Pancreas (tissue), 10 donors: ENCODE measurements around the gene CHFR. TPM values are rescaled to one million over a fixed set of nuclear protein-coding genes. Genes with fewer than 3 reads are reported as not detected.
"Not testable (repeated sequence)": the region's sequence is repeated elsewhere in the genome, so short reads cannot be mapped to it uniquely, and the experiment has no call there.

Experiments
- ATAC-seq, 4 donors: fragments of 200-7000 bp; cut with Tn5 transposase; one replicate each; pipeline versions ENCODE4 v1.8.0 to v1.9.1; 2020; ENCODE audit warnings: mild to moderate bottlenecking in 4 of 4, moderate library complexity in 4 of 4
- DNase-seq, 6 donors: peaks; one replicate each; pipeline ENCODE4 v3.0.0-alpha.2; 2020
- FAIRE-seq: peaks from 2 replicates; lab custom pipeline; 2012; peaks lifted over from hg19 to GRCh38; lab: Jason Lieb, UNC
- H3K27ac ChIP-seq, 4 donors: fragments of 200-600 bp; sonication (generic); 1 replicate in 3 of 4; 2 replicates in 1 of 4; pipeline versions ENCODE4 v1.5.0 to v1.8.0; 2020
- H3K27me3 ChIP-seq, 4 donors: fragments of 200-600 bp; one replicate each; pipeline ENCODE4 v1.8.0; 2021
- H3K36me3 ChIP-seq, 3 donors: fragments of 200-600 bp; sonication (generic) in 1 of 3; one replicate each; pipeline versions ENCODE4 v1.5.0 to v1.8.0; 2020 to 2021
- H3K4me1 ChIP-seq, 3 donors: fragments of 200-600 bp; one replicate each; pipeline ENCODE4 v1.8.0; 2021
- H3K4me3 ChIP-seq, 4 donors: fragments of 200-600 bp; sonication (generic) in 2 of 4; one replicate each; pipeline versions ENCODE4 v1.5.0 to v1.8.0; 2020 to 2021
- H3K9me3 ChIP-seq, 4 donors: fragments of 200-600 bp; one replicate each; pipeline ENCODE4 v1.8.0; 2021
- WGBS, 2 donors: extraction: QIAGEN DNeasy Blood & Tissue Kit; methylation state at CpG; one replicate each; pipeline ENCODE4 v1.1.7; 2013; 5-methylcytosine and 5-hydroxymethylcytosine counted together
- intact Hi-C, 3 donors: fragments of 100-400 bp; cut with DNase I; formaldehyde crosslinking; loops; one replicate each; pipeline versions ENCODE4 v1.11.1 to v1.14.2; 2022
- polyA plus RNA-seq, 2 donors: library from polyadenylated mRNA; stranded (reverse); fragments of 200-250 nt; gene quantifications; one replicate each; pipeline ENCODE4 v1.2.3, GENCODE V29; 2013
- total RNA-seq, 6 donors: library from RNA; stranded (reverse); fragmentation: NEBNext Ultra II Directional in 4 of 6; extraction: Animal tissue kit (Norgen Biotek cat#: 25700) in 4 of 6; gene quantifications; one replicate each; pipeline versions ENCODE4 v1.2.1 to v1.2.4, GENCODE V29; 2021 to 2023
- TF ChIP-seq, protein P1 (sequence below), 4 donors: fragments of 200-600 bp; sonication (generic) in 3 of 4; IDR thresholded peaks; one replicate each; pipeline versions ENCODE4 v1.5.0 to v1.8.0; 2021; ENCODE audit warnings: antibody characterized with exemption in 4 of 4
- donor health status: healthy with polysubstance abuse.
- donor health status: DM: no; HTN: no; CAD: no; lungs with moderate emphysema.
- donor health status: DM: no; HTN: no; CAD: no.
- donor health status: control.
- donor health status: control.
- donor health status: Bipolar disorder and iron deficiency.
- donor health status: DM: yes; HTN: yes; CAD: no.
- donor health status: DM: no; HTN: no; CAD: no.
- donor health status: DM: no; HTN: no; CAD: no.
- donor health status: DM: yes; HTN: yes; CAD: no.

CHFR gene
- total and polyA plus RNA-seq, 8 donors, result 14.9 to 32.3 (median 16.1) TPM

DNA sequence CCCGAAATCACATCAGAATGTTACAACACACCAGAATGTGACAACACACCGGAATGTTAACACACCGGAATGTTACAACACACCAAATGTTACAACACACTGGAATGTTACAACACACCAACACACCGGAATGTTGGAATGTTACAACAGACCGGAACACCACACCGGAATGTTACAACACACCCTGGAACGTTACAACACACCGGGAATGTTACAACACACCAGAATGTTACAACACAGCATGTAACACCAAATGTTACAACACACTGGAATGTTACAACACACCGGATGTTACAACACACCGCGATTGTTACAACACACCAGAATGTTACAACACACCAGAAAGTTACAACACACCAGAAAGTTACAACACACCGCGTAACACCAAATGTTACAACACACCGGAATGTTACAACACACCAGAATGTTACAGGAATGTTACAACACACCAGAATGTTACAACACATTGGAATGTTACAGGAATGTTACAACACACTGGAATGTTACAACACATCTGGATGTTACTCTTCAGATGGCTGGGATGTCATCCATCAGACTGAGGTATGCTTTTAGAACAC is 21.1 kb downstream of the CHFR start:
- FAIRE-seq (no peak), DNase-seq (no peak), ATAC-seq (no peak)
- Histone ChIP-seq H3K36me3 (peaks cover 0 to 17% (median 4%) of the 10 kb centered on the region in 3 donors), H3K27me3 (no peaks in the 10 kb centered on the region), H3K27ac (no peak overlapping the region), H3K4me1 (no peaks in the 10 kb centered on the region), H3K9me3 (no peaks in the 10 kb centered on the region), H3K4me3 (no peak overlapping the region)
- WGBS, 2 donors, result 94 to 95% methylated on average over 14 of the region's 14 CpGs
- TF ChIP-seq, protein P1, sequence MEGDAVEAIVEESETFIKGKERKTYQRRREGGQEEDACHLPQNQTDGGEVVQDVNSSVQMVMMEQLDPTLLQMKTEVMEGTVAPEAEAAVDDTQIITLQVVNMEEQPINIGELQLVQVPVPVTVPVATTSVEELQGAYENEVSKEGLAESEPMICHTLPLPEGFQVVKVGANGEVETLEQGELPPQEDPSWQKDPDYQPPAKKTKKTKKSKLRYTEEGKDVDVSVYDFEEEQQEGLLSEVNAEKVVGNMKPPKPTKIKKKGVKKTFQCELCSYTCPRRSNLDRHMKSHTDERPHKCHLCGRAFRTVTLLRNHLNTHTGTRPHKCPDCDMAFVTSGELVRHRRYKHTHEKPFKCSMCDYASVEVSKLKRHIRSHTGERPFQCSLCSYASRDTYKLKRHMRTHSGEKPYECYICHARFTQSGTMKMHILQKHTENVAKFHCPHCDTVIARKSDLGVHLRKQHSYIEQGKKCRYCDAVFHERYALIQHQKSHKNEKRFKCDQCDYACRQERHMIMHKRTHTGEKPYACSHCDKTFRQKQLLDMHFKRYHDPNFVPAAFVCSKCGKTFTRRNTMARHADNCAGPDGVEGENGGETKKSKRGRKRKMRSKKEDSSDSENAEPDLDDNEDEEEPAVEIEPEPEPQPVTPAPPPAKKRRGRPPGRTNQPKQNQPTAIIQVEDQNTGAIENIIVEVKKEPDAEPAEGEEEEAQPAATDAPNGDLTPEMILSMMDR (IDR thresholded peaks at IDR 0.05), result no peak
- intact Hi-C loops, result no loop called here

DNA sequence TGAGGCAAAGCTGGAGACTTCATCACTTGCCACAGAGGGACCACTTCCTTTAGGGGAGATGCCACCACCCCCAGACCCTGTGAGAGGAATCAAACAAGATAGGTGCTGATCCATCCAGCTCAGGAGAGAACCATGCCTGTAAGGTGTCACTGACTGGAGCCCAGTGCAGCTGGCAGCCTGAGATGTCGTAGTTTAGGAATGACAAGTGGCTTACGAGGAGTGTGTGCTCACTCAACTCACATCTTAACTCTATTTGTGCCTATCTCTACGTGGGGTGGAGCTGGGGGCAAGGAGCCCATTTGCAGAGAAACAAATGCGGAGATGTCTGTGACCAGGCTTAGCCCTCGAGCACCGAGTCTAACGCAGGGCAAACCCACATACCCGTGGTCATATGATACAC is 25.8 kb downstream of the CHFR start:
- ATAC-seq (no peak), FAIRE-seq (no peak), DNase-seq (no peak)
- TF ChIP-seq, protein P1 (IDR thresholded peaks at IDR 0.05), result no peak
- H3K4me3 ChIP-seq, result no peak overlapping the region
- H3K36me3 ChIP-seq, result peaks cover 1 to 39% (median 3%) of the 10 kb centered on the region in 3 donors
- H3K9me3 ChIP-seq, result no peaks in the 10 kb centered on the region
- H3K27ac ChIP-seq, result no peak overlapping the region
- WGBS, 2 donors, result 95% methylated on average over 8 of the region's 8 CpGs
- intact Hi-C loops, result no loop called here
- no peaks in the 10 kb centered on the region for H3K4me1 ChIP-seq
- H3K27me3 ChIP-seq, result no peaks in the 10 kb centered on the region

DNA sequence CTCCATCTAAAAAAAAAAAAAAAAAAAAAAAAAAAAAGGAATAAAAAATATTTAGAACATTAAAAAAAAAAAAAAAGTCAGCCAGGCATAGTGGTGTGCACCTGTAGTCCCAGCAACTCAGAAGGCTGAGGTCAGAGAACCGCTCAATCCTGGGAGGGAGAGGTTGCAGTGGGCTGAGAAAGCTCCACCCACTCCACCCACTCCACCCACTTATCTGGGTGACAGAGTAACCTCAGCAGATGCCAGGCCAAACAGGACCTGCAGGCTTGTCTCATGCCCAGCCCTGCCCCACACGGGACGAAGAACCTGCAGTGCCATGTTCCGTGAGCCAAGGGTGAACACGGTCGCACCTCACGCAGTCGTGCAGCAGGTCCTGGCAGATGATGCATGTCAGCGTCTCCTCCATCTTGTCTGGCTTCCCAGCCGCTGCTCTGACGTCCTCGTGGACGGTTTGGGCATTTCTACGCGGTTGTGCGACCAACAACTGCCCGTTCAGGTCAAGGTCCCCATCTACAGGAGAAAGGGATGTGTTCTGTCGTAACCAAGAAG is 28.6 kb downstream of the CHFR start:
- intact Hi-C loops, result no loop called here
- no peaks in the 10 kb centered on the region for H3K27me3 ChIP-seq
- ATAC-seq (peak in 3 of 4 donors; percentile 22 to 61 (median 36)), FAIRE-seq (no peak), DNase-seq (no peak)
- TF ChIP-seq, protein P1 (IDR thresholded peaks at IDR 0.05), result no peak
- H3K4me3 ChIP-seq, result no peak overlapping the region
- no peaks in the 10 kb centered on the region for H3K9me3 ChIP-seq
- H3K4me1 ChIP-seq, result no peaks in the 10 kb centered on the region
- peaks cover 3 to 63% (median 22%) of the 10 kb centered on the region in 3 donors for H3K36me3 ChIP-seq
- 90 to 95% methylated on average over 18 of the region's 18 CpGs for WGBS, 2 donors
- H3K27ac ChIP-seq, result no peak overlapping the region

DNA sequence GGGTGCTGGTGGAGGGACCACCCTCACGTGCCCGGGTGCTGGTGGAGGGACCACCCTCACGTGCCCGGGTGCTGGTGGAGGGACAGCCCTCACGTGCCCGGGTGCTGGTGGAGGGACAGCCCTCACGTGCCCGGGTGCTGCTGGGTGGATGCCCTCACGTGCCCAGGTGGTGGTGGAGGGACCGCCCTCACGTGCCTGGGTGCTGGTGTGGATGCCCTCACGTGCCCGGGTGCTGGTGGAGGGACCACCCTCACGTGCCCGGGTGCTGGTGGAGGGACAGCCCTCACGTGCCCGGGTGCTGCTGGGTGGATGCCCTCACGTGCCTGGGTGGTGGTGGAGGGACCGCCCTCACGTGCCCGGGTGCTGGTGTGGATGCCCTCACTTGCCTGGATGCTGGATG is 30.4 kb downstream of the CHFR start:
- H3K4me1 ChIP-seq, H3K27ac ChIP-seq, FAIRE-seq, DNase-seq, H3K27me3 ChIP-seq, ATAC-seq, H3K4me3 ChIP-seq, intact Hi-C loops, H3K9me3 ChIP-seq: not testable (repeated sequence)
- 96 to 97% methylated on average over 19 to 21 of the region's 21 CpGs for WGBS, 2 donors
- H3K36me3 ChIP-seq, result peaks cover 3 to 75% (median 25%) of the 10 kb centered on the region in 3 donors

DNA sequence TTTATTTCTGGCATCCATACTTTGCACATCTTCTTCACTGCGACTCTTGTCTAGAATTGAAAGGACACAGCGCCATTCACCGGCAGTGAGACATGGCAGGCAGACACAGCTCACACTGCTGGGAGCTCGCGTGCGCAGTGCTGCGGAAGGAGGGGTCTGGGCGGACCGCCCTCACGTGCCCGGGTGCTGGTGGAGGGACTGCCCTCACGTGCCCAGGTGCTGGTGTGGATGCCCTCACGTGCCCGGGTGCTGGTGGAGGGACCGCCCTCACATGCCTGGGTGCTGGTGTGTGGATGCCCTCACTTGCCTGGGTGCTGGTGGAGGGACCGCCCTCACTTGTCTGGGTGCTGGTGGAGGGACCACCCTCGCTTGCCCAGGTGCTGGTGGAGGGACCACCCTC is 30.8 kb downstream of the CHFR start:
- H3K27ac ChIP-seq, result no peak overlapping the region
- DNase-seq (no peak), FAIRE-seq (no peak), ATAC-seq (no peak)
- peaks cover 3 to 72% (median 25%) of the 10 kb centered on the region in 3 donors for H3K36me3 ChIP-seq
- no peaks in the 10 kb centered on the region for H3K4me1 ChIP-seq
- no peak overlapping the region for H3K4me3 ChIP-seq
- H3K9me3 ChIP-seq, result no peaks in the 10 kb centered on the region
- 95 to 96% methylated on average over 17 of the region's 17 CpGs for WGBS, 2 donors
- H3K27me3 ChIP-seq, result no peaks in the 10 kb centered on the region
- intact Hi-C loops, result no loop called here
- TF ChIP-seq, protein P1 (IDR thresholded peaks at IDR 0.05), result no peak

DNA sequence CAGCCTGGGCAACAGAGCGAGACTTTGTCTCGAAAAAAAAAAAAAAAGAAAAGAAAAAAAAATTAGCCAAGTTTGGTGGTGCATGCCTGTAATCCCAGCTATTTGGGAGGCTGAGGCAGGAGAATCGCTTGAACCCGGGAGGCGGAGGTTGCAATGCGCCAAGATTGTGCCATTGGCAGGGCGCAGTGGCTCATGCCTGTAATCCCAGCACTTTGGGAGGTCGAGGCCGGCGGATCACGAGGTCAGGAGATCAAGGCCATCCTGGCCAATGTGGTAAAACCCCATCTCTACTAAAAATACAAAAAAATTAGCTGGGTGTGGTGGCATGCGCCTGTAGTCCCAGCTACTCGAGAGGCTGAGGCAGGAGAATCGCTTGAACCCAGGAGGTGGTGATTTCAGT is 32.2 kb downstream of the CHFR start:
- ATAC-seq, DNase-seq, H3K27me3 ChIP-seq, H3K4me1 ChIP-seq, H3K9me3 ChIP-seq, H3K4me3 ChIP-seq, FAIRE-seq, intact Hi-C loops, H3K27ac ChIP-seq: not testable (repeated sequence)
- WGBS, 2 donors, result 98 to 99% methylated on average over 14 of the region's 14 CpGs
- peaks cover 3 to 63% (median 25%) of the 10 kb centered on the region in 3 donors for H3K36me3 ChIP-seq
